Activated CD4-positive, alpha-beta T cell treated with anti-CD3 and anti-CD28 coated beads for 24 hours (primary cell): ENCODE measurements around the gene FAM168A.
"Not testable (repeated sequence)": the region's sequence is repeated elsewhere in the genome, so short reads cannot be mapped to it uniquely, and the experiment has no call there.

Experiments
- DNase-seq, 2 donors: peaks; one replicate each; pipeline ENCODE4 v3.0.0-alpha.2; 2020; ENCODE audit warnings: low read depth in 2 of 2

Gene FAM168A

DNA sequence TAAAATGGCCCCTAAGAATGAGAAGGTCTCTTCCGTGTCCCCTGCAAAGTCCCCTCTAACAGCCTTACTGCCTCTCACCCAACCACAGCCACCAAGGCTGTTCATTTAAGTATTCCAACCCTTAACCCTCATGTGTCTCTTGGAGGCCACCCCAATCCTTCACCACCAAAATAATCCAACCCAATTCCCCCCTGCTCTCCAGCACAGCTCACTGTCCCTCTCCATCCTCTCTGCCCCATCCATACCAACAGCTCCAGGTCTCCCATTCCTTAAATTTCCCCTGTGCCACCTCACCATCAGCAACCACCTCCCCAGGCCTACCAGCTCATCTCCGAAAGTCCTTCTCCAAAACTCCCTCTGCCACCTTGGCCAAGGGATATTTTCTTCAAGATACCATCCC, 1.4 kb downstream of the FAM168A start:
- no peak for DNase-seq

DNA sequence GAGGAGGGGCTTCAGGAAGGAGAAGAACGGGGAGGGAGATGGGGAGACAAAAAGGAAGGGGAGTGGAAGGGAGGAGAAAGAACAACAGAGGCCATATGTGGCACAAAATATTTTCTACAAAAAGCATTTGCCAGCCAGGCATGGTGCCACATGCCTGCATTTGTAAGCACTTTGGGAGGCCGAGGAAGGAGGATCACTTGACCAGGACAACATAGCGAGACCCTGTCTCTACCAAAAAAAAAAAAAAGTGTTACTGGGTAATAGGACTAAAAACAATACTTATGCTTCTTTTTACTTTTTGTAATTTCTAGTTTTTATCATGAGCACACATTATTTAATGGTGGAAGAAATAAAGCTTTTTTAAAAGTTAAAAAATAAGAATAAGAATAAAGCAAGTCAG, 5.3 kb downstream of the FAM168A start:
- DNase-seq = no peak

DNA sequence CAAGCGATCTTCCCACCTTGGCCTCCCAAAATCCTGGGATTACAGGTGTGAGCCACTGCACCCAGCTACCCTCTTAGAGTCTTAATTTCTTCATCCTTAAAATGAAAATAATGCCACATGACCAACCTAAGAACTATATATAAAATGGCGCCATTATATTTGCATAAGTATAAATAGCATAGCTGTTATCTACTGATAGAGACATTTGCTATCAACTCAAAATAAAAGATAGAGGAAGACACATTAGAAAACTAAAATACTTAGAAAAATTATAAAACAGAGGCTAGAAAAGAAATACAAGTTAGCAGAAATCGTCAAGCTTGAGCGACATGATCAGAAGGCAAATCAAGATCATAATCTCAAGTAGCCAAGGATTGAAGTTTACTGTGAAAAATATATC, 6.2 kb downstream of the FAM168A start:
- DNase-seq = no peak

DNA sequence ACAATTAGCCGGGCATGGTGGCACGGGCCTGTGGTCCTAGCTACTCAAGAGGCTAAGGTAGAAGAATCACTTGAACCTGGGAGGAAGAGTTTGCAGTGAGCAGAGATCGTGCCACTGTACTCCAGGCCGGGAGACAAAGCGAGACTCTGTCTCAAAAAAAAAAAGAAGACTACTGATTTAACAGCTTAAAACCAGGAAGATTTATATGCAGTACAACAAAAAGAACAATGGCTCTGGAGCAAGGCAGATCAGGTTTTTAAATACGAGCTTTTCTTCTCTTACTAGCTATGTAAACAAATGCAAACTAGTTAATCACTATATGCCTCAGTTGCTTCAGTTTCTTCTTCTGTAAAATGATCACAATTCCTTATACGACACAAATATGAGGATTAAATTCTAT, 6.9 kb downstream of the FAM168A start:
- DNase-seq = no peak

DNA sequence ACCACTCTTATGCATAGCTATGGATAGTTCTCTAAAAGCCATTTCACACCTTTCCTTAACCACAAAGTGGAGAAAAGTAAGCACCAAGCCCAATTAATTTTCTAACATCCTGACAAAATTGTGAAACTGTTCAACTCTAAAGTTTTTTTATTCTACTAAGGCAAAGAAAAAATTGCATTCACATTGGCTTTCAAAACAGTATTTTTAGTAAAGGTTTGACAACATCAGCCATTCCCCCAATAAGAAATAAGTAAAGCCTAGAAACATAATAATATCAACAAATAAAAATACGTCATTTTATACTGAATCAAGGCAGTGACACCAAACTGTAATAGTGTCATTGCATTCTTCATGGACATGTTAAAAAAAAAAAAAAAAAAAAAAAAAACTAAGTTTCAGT, 11.1 kb downstream of the FAM168A start:
- no peak for DNase-seq

DNA sequence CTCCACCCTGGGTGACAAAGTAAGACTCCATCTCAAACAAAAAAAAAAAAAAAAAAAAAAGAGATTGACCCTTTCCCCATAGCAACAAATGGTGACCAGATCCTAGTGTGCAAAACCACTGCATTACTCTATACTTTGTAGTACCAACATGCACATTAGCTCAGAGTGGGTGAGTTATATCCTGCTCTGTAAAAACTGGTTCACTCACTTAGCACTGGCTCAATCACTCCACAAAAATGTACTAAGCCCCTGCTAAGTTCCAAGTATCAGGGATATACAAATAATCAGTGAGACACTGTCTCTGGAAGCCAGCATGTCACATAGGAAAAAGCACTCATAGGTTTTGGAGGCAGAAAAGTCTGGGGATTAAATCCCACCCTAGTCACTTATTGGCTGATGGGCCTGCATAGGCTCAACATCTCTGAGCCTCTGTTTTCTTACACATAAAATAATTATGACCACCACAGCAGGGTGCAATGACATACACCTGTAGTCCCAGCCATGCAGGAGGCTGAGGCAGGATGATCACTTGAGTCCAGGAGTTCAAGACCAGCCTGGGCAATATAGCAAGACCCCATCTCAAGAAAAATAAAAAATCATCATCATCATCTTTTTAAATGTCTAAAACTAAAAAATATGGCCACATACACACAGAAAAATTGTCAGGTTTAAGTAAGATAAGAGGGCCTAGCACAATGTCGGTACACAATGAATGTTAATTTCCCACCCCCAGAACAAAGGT, 11.9 kb downstream of the FAM168A start:
- DNase-seq = no peak

DNA sequence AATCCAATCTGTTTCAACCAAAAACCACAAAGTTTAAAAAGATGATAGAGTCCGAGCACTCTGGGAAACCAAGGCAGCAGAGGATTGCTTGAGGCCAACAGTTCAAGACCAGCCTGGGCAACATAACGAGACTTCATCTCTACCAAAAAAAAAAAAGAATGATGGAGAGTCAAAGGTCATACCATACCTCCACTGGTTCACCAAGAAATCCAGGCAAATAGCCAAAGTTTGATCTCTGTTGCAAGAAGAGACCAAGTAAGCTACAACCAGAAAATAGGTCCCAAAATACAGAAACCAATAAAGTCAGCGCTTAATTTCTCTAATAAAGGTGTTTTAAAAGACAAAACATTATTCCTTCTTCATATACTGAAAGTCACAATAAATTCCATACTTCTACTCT, 13.1 kb downstream of the FAM168A start:
- DNase-seq = no peak

DNA sequence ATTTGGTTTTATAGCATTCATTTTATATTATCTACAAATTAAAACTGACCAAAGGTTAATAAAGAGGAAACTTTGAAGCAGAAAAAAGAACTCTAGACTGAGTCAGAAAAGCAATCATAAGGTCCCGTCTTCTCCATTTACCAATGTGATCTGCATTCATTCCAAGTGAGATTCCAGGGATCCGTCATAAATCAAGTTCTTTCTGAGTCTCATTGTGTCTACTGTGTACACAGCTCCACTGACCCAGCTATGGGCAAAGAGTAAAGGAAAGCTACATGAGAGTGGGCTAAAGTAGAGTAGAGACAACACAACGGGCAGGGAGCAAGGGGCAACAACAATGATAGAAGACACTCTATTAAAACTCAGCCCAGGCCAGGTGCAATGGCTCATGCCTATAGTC, 15.3 kb downstream of the FAM168A start:
- DNase-seq = no peak

DNA sequence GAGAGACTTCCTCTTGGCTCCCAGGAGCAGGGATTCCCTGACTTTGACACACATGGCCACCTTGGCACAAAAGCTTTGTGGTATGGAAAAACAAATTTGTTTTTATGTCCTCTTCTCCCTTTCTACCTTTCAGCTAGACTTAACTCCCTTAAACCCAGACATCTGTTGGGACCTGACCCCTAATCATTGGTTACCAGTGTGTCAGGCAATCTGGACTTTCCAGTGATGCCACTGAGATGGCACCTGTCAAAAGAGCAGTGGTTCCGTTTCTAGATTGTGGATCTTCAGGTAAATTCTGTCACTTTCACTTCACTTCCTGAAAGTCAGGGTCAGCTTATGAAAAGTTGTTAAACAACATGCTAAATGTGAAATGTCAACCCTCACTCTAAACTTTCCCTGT, 17.2 kb downstream of the FAM168A start:
- DNase-seq = not testable (repeated sequence)

DNA sequence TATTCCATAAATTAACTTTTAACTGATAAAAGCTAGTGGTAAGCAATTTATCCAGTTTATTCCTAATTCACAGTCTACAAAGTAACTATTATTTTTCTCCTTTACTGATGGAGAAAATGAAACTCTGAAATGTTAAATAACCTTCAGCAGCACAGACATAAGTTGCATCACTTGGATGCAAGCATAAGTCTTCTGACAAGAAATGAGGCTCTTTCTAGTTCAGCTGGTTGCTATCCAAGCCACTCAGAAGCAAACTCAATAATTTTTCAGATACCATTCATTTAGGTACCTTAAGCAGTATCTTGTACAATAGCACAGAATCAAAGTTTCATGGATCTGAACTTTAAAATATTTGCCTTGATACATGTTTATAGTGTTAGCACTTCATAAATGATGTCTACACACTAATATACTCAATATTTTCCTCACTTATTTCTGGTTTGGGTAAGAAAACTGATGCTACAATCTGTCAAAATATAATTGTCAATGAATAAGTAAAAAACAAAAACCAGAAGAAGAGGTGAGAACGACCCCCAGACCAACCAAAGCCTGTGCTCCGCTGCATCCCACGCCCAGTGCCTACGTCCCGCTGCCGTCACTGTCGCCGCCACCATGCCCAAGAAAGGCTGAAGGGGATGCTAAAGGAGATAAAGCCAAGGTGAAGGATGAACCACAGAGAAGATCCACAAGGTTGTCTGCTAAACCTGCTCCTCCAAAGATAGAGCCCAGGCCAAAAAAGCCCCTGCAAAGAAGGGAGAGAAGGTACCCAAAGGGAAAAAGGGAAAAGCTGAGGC, 18.1 kb downstream of the FAM168A start:
- DNase-seq = no peak

DNA sequence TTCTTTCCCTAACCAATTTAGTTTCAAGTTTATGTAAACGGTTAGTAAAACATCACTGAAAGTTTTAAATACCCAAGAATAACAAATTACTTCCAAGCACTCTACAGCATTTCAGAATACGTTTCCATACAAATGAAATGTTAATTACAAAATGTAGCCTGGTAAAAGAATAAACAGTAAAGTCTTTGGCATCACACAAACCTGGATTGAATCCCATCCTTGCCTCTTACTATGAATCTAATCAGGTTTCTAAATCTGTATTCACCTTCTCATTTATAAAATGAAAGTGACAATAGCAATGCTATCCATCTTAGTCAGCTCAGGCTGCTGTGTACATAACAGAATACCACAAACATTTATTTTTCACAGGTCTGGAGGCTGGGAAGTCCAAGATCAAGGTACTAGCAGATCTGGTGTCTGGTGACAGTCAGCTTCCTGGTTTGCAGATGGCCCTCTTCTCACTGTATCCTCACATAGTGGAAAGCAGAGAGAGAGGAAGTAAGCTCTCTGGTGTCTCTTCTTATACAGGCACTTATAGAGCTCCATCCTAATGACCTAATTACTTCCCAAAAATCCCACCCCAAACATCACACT, 19.2 kb downstream of the FAM168A start:
- no peak for DNase-seq

DNA sequence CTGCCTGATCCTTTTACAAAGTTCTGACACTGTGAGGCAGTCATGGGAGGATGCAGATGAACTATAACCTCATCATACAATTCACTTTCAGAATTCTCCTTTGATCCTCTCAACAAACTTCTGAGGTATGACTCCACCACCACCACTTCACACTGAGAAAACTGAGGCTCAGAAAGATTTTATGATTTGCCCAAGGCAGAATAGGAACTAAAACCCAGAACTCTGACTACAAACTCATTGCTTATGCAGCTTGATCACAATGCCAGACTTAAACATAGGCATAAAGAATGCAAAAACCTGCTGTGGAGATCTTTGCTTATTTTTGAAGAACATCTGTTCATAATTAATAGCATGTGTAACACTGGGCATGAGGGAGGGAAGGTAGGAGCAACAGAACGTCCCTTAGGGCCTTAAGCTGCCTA, 20.4 kb downstream of the FAM168A start:
- DNase-seq = no peak

DNA sequence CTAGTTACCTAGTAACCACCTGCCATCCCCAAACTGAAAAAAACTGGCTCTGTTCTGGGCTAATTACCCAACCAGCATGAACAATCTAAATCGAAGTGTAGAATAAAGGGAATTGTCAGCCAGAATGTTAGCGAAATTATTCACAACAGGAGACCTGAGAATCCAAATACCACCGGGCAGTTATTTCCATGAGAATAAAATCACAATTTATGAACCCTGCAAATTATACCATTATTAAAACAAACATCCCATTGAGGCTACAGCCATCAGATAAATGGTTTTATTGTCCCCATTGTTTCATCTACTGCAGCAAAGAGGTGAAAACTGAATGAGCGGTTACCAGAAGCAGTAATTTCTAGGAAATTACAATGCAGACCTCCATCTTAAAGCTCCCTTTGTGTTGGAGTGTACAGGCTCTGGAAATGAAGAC, 21.7 kb downstream of the FAM168A start:
- DNase-seq = no peak

DNA sequence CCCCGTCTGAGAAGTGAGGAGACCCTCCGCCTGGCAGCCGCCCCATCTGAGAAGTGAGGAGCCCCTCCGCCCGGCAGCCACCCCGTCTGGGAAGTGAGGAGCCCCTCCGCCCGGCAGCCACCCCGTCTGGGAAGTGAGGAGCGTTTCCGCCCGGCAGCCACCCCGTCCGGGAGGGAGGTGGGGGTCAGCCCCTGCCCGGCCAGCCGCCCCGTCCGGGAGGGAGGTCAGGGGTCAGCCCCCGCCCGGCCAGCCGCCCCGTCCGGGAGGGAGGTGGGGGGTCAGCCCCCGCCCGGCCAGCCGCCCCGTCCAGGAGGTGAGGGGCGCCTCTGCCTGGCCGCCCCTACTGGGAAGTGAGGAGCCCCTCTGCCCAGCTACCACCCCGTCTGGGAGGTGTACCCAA, 25.9 kb downstream of the FAM168A start:
- not testable (repeated sequence) for DNase-seq

DNA sequence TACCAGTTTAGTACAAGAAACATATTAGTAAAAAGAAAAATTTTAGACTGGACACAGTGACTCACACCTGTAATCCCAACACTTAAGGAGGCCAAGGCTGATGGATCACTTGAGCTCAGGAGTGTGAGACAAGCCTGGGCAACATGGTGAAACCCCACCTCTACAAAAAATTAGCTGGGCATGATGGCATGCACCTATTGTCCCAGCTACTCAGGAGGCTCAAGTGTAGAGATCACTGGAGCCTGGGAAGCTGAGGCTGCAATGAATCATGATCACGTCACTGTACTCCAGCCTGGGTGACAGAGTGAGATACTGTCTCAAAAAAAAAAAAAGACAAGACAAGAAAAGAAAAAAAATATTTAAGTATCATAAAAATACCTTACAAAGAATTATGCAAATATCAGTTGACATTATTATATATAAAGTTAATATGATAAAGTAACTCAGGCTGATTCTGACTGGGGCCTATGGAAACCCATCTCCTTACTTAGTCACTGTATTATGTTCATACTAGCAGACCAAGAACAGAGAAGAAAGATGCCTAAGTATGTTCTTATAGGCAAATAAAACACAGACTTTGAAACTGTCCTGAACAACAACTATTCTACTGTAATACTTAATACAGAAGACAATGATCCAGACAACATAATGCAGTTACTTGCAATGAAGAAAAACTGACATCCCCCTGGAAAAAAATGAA, 27.3 kb downstream of the FAM168A start:
- no peak for DNase-seq

DNA sequence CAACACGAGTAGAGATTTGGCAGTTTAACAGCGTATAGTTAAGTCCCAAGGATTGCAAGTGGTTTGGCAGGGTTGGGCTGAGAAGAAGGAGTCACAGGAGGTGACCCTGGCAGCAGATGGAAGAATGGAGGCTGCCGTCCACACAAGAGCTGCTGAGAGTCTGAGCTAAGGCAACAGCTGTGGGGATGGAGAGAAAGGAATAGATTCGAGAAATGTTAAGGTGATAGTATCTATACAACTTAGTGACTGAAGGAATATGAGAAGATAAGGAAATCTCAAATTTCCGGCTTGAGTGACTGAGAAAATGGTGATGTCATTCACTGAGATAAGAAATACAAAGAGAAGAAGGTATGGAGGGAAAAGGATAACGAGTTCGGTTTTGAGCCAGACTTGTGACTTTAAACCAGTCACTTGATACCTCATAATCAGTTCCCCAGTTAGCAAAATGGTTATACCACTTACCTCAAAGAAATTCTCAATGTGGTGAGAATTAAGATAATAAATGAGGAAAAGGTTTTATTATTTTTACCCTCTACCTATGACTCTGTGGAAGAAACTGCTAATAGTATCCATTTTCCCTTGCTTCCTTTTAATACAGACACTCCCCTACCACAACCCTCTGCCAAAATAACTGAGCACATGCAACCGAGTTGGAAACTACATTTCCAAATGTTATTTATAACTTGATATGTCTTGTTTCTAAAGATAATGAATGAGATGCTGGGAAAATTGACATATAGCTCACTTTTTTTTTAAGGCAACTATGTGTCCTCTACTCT, 30.7 kb downstream of the FAM168A start:
- DNase-seq = no peak

DNA sequence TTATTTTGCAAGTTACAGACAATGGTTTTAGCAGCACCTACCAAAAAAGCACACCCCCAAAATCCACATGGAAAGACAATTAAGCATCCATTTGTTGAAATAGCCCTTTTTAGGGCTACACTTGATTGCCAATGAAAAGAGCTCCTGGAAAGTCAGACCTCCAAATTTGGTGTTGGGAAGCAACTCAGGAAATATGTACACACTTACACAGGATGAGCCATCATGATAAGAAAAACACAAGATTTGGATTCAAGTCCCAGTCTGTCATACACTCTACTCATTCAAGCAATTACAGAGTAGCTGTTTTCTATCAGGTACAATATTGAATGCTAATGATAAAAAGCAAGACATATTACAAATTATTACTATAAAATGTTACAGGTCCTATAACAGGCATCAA, 31.5 kb downstream of the FAM168A start:
- DNase-seq = no peak

DNA sequence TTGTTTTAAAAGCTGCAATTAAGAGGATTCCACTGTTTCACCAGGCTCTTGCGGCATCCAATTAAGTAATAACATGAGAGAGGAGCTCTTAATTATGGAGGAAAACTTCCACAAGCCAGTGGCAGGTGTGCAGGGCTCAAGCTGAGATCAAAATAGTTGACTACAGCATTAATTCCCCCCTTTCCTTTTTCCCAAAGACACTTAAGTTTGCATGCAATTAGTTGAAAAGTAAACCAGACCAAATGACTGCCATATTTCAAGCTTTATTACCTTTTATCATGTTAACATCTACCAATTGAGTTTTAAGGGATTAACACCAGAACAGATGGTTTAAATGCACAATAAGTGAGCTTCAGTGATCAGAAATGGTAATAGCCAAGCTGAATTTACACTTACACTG, 32.1 kb downstream of the FAM168A start:
- DNase-seq = no peak

DNA sequence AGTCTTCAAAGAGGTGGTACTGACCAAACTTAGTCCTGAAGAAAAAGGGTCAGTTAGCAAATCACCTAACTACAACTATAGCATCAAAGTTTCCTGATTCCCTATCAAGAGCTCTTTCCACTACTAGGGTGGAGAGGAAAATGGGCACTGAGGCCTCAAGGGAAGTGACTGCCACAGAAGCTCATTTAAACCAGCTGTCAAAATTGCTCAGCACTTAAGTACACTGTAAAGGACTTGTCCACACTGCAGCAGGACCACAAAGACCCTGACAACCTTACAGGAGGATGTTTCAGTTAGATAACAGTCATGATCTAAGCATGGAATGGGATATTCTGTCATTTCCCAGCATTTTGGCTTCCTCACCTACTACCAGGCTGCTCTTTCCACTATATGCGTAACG, 33.0 kb downstream of the FAM168A start:
- no peak for DNase-seq

DNA sequence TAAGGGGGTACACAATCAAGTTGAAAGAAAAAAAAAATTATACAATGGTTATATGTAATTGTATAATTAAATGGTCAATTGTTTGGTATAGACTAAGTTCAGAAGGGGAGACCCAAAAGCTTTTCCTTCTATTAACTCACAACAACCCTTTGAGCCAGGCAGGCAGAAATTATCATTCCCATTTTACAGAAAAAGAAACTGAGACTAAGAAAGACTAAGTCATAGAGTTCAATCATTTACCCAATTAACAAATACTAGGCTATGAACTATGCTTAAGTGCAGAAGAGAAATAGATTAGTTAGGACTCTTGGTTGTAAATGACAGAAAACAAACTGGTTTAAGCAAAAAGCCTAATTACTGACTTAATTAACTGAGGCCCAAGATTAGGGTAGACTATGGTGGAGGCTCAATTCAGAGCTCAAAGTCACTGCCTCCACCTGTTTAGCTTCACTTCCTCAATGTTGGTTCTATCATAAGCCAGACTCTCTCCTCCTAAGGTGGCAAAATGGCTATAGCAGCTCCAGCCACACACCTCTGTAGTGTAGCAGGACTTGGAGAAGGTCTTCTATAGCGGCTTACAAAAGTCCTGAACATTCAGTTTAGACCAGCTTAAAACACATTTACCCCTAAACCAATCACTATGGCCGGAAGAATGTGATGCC, 34.2 kb downstream of the FAM168A start:
- DNase-seq = no peak

DNA sequence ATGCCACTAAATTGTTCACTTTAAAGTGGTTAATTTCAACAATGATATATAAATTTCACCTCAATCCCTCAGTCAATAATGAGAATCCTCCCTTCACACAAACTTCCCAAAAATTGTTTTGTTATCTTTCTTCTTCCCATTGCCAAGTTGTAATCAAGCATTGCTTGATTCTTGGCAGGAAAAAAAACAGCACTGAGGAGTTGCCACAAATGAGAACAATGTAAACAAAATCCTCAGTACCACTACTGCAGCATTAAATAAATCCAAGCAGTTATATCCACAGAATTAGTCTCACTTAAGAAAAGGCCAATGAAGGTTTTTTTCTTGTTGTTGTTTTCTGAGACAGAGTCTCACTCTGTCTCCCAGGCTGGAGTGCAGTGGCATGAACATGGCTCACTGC, 38.2 kb downstream of the FAM168A start:
- DNase-seq = no peak
